HG03039 (cell line): Measurements from ENCODE around the gene CKB.
"Not testable (repeated sequence)": the region's sequence is repeated elsewhere in the genome, so short reads cannot be mapped to it uniquely, and the experiment has no call there.

Experiments used
- ATAC-seq: cut with Tn5 transposase; IDR thresholded peaks from one replicate; pipeline ENCODE4 v1.9.1; 2021; ENCODE audit warnings: mild to moderate bottlenecking, moderate library complexity; ENCODE audit not compliant: unreplicated experiment

The CKB gene

DNA sequence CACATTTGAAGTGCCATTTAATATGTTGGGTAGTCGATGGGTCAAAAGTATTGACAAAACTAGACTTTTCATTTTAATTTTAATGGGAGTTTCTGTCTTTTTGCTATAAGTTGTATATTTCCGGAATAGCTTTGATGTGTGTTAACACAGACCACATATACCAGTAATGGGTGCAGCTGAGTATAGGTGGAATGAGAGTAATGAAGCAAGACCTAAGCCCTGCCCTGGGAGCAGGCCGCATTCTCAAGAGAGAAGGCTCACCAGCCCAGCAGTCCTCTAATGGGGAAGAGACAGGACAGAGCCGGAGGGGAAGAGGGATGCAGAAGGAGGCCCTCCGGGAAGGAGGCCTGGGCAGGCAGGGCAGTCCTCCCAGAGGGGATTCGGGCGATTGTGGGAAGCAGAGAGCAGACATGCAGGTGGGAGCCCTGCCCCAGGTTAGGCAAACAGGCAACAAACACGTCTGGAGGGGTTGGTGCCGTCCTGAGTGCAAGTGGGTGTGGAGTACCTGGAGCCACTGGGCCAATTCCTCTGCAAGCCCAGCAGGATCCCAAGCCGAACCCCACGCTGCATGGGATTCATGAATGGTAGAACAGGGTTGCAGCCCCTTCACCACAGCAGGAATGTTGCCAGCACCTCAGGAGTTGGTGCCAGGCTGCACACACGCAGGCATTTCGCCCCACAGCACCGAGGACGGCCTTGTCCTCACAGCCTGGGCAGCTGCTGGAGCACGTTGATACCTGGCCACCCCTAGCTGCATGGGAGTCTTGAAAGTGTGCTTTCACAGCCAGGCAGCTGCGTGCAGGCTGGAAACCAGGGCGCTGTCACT, 7.8 kb downstream of the CKB start:
- ATAC-seq, result no peak

DNA sequence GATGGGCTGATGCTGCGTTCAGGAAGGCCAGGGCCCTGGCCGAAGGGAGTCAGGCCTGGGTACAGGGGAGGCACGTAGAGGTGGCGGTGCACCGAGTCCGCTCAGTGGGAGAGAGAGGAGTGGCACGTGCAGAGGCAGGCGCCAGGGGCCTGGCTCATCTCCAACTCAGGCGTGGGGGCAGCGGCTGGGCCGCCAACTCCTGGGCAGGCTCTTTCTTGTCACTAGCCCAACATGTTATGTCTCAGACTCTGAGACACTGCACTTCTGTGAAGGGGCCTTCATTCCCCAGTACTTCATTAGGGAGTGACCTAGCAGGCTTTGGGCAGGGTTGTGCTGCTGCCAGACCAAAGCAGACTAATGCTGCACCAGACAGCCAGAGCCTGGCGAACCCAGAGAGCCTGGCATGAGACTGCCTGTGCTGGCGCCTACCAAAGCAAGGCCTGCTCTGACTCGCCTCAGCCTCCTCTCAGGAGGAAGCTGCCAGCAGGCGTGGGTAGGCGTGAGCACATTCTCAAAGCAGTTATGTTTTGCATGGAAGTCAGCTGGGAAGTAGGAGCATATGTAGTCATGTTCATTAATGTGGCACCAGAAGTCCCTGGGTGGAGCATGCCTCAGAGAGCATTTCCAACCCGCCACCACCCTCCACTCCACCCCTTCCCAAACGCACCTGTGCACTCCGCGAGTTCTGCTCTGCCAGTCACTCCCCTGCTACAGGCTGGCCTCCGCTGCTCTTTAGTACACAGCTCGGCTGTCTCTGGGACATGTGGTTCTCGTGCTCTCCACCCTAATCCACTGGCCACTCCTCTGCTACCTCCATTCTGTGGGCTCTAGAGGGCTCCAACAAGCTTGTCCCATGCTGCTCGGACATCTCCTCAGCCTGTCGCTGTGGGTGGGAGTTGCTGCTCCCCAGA, 9.7 kb downstream of the CKB start:
- ATAC-seq, result no peak

DNA sequence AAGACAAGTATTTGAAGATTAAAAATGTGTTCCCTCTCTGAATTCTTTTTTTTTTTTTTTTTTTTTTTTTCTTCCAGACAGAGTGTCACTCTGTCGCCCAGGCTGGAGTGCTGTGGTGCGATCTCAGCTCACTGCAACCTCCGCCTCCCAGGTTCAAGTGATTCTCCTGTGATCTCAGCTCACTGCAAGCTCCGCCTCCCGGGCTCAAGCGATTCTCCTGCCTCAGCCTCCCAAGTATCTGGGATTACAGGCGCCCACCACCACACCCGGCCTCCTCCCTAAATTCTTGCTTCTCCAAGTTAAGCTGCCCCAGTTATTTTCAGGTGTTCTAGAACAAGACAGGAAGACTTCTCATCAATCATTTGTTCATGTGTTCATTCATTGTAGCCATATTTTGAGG, 10.4 kb downstream of the CKB start:
- not testable (repeated sequence) for ATAC-seq

DNA sequence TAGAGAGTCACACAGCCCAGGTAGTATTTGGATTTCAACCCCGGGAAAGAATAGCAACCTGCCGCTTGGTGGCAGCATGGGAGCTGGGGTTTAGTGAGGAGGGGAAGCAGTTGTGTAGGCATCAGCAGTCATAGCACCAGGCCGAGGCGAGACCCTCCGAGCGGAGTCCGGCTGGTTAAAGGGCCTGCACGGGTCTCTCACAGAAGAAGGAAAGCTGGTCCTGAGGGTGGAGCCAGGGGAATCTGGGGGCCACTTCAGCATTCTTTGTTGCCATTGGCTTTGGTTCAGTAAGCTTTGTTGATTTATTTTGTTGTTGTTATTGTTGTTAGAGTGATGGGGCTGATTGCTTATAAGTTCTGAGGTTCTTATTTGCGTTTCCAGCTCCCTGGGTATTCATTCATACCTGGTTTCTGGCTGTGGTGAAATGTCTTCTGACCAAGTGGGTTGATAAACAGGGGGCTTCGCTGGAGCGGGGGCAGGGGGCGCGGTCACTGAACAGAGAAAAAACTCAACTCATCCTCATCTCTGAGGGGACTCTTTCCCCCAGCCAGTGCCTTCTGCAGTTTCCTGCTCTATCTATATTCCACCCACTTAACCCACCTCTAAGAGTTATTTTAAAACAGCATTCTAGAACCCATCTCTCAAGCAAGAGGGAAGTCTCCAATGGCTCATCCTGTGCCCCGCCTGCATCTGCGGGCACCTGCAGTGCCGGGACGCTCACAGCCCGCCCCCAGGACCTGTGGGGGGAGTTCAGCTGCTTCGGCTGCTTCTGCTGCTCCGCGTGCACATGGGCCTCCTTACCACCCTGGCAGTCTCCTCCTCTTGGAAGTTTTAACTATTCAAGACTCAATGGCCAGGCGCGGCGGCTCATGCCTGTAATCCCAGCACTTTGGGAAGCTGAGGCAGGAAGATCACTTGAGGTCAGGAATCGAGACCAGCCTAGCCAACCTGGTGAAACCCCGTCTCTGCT, 11.6 kb downstream of the CKB start:
- no peak for ATAC-seq

DNA sequence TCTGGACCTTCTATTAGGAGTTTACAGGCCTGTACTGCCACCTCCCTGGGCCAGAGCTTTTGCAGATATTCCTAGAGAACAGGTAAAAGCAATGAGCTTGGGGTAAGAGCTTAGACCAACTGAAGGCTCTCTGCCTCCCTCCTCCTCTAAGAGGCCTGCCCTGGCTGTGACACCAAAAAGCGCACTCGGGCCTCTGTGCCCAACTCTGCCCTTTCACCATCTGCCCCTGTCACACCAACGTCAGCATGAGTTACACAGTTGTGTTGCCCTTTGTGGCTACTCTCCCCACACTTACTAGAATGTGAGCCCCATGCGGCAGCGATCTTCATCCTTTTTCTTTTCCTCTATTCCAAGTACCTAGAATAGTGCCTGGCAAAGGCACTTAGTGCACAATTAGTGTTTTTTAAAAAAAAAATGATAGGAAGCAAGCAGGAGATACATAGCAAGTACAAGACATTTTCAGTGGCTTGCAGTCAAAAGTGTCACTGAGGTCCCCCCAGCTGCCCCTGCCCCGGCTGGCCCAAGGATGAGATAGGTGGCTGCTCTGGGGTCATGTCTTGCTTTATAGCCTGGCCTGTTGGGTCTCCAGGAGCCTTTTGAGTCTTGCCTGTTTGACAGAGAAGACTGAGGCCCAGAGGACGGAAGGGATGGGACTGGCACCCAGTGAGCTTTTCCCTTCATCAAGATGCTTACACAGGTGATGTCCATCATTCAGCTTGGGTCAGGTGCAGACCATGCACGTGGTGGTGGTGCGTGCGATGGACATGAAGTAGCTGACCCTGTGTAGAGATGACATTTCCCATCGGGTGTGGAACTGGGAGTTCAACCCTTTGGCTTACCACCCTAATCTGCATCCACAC, 12.5 kb downstream of the CKB start:
- ATAC-seq, result no peak

DNA sequence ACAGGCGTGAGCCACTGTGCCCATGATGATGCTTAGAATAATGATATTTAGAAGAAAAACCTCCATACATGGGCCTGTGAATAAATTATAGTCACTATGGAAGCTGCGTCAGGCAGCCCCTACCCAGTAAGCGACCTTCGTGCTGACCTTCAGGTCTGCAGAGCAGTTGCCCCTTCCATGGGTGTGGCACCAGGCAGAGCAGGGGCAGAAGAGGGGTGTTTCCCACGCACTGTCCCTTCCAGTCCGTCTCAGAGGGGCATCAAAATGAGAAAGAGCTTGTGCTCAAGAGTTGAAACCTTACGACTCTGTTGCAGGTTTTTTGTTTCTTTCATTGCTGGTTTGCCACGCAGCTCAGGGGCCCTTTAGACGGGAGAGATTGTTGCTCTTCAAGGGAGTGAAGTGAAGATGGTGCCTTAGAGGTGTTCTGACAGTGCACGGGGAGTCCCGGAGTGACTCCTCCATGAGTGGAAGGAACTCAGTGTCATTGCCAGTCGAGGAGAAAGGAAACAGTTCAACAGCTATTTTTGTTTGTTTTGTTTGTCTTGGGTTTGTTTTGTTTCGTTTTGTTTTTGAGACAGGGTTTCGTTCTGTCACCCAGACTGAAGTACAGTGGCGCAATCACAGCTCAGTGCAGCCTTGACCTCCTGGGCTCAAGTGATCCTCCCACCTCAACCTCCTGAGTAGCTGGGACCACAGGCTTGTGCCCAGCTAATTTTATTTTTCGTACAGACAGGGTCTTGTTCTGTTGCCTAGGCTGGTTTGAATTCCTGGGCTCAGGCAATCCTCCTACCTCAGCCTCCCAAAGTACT, 13.9 kb downstream of the CKB start:
- ATAC-seq, result no peak

DNA sequence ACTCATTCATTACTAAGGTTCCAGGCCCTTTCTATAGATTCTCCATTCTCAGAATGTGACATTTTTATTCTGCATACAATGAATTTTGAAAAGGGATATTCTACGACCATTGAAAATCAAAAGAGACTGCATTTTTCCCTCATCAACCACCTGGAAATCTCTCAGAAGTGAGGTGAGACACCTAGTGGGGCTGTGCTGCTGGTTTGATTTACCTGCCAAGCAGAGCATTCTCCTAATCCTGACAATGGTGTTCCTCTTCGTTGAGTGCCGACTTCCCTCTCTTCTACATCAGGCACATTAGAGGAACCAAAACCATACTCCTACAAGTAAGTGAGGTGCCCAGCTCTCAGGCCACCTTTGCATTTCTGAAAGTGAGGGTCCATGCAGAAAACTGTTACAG, 14.9 kb downstream of the CKB start:
- ATAC-seq, result no peak

DNA sequence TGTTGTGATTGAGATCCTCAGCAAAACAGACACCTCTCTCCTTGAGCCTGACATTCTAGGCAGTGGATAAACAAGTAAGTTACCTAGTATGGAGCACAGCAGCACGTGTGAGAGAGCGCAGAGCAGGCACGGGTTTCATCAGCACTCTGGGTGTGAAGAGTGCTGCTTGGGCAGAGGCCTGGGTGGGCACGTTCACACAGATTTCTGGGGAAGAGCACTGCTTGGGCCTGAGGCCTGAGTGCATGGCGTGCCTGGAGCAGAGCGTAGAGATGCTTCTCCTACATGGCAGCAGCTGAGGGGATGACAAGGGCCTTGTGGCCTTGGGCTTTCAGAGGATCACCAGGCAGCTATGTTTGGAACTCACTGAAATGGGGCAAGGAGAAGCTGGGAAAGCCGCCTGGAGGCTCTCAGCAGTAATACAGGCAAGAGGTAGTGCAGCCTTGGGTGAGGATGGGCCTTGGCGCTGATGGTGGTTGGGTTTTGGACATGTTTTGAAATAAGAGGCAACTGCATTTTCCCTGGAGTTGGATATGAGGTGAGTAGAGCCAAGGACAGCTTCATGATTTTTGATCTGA, 17.6 kb downstream of the CKB start:
- no peak for ATAC-seq

DNA sequence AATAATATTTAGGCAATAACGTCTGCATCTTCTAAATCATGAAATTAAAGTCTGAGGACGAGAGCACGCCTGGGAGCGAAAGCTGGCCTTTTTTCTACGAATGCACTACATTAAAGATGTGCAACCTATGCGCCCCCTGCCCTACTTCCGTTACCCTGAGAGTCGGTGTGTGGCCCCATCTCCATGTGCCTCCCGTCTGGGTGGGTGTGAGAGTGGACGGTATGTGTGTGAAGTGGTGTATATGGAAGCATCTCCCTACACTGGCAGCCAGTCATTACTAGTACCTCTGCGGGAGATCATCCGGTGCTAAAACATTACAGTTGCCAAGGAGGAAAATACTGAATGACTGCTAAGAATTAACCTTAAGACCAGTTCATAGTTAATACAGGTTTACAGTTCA, 19.3 kb downstream of the CKB start:
- ATAC-seq, result no peak

DNA sequence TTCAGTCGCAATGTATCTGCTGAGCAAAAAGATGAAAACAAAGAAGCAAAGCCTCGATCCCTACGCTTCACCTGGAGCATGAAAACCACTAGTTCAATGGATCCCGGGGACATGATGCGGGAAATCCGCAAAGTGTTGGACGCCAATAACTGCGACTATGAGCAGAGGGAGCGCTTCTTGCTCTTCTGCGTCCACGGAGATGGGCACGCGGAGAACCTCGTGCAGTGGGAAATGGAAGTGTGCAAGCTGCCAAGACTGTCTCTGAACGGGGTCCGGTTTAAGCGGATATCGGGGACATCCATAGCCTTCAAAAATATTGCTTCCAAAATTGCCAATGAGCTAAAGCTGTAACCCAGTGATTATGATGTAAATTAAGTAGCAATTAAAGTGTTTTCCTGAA, 19.8 kb downstream of the CKB start:
- ATAC-seq, result no peak

DNA sequence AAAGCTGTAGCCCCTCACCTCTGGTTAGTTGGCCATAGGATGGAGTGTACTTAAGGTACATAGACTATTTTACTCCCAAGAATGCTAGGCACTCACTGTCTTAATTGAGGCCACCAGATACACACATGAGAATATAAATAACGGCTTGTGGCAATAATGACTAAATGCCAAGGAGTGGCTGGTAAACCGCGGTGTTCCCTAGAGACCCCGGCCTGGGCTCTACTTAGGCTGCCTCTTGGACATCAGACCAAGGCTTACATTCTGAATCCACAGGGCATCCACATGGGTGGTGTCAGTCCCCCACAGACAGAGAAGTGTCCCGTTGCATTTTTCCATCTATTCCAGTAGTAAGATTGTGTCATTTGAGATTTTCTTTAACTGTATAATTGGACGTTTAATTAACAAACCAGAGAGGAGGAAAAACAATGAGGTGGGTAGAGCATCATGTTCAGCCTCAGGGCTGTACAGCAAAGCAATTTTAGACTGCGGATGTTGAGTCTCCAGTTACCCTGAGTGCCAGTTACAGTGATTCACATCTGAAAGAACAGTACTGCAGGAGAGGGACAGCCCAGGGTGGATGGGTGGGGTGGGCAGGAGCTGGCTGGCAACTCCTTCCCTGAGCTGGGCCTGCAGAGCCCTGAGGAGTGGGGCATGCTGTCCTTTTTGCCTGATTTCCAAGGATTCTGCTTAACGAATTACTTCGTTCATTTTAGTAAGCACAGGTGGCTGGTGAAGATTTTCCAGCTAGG, 20.5 kb downstream of the CKB start:
- no peak for ATAC-seq

DNA sequence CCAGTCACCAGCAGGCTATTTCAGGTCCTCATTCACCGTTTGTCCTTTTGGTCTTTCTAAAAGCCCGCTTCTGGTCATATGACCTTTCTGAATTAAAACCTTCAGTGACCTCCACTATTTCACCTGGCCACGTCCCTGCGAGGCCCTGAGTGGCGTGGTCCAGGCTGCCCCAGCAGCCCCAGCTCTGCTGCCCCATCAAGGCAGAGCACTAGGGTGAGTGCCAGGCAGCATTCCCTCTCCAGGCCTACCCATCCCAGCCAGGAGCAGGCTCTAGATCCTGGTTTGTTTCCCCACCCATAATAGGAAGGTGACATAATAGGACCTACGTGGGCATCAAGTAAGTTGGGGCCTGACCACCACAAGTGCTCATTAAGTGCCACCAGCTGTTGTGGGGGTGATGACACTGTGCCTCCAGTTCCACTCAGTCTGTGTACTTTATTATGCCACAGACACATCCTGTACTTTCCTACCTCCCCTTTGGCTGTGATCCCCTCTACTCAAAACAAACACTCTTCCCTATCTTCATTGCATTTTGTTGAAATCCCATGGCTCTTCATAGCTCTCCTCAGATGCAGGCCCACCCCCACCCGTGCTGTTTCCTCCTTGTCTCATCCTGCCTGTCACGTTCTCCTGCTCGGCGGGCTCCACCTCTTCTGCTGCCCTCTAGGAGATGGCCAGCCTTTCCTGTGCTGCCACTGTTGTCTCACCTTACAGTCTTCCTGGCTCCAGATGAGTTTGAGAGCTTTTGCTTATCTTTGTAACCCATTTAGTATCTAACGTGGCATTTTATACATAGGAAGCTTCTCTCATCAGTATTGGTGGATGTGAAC, 21.4 kb downstream of the CKB start:
- no peak for ATAC-seq

DNA sequence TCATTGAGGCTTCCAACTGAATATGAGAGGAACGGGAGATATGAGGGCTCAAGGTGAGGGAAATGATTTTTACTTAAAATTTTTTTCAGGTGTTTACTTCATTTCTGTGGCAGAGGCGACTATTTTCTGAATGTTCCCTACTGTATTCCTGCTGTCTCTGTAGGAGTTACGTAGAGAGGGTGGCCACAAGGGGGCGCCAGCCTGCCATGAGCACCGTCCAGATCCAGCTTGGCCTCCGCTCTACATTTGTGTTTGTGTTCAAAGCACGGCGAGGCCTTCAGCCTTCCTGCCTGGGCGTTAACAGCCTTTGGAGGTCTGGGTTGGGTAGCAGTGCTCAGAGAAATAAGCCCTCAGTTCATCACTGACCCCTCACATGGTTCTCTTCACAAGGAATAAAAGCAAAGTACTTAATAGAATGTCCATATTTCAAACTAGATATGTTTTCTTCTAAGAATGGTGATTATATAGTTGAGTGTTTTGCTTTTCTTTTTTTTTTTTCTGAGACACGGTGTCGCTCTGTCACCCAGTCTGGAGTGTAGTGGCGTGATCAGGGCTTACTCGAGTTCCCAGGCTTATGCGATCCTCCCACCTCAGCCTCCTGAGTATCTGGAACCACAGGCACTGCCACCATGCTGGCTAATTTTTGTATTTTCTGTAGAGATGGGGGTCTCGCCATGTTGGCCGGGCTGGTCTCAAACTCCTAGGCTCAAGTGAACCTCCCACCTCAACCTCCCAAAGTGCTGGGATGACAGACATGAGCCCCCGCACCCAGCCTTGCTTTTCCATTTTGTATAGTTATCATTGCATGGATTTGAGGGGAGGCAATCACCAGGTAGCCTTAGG, 22.3 kb downstream of the CKB start:
- no peak for ATAC-seq

DNA sequence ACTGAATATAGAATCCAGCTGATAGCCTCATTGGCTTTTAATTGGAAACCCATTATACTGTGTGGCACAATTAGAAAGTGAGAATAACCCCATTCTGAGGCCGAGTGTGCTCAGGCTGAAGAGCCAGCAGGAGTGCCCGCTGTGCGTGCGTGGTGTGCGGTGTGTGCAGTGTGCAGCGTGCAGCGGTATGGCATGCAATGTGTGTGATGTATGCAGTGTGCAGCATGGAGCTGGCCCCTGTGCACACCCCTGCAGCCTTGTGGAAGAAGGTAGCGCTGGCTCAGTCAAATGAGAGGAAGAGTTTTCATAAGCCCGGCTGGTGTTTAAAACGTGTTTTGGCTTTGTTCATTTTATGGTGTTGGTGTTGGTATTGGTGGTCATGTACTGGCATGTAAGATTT, 22.9 kb downstream of the CKB start:
- ATAC-seq, result no peak

DNA sequence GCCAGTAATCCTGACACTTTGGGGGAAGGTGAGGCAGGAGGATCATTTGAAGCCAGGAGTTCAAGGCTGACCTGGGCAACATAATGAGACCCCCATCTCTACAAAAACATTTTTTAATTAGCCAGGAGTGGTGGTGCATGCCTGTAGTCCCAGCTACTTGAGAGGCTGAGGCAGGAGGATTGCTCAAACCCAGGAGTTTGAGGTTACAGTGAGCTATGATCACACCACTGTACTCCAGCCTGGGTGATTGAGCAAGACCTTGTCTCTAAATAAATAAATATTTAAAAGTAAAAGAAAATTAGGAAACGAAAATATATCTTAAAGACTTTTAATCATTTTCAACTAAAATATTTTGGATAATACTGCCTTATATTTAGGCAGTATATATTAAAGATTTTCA, 25.9 kb downstream of the CKB start:
- no peak for ATAC-seq

DNA sequence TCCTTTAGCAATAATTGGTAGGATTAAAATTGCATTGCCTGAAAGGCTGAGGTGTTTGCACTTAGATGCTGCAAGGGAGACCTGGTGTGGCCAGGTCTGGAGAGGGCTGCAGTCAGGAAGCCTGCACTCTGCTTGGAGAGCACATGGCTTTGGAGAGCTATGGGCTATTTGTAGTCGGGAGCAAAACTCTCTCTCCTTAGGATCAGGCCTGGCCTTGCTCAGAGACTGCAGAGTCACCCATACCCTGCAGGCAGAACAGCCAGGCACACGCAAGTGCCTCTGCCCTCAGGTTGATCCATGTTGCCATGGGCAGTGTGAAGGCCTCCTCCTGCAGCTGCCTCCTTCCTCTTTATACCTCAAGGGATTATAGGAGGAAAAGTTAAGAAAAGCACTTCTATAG, 26.8 kb downstream of the CKB start:
- no peak for ATAC-seq
